Suprapubic skin (tissue), 4 donors: Measurements from ENCODE around the gene CAPZB. TPM values are rescaled to one million over a fixed set of nuclear protein-coding genes. Genes with fewer than 3 reads are reported as not detected.

Source experiments
- DNase-seq, 2 donors: peaks; one replicate each; pipeline ENCODE4 v3.0.0-alpha.2; 2019; ENCODE audit warnings: low spot score in 2 of 2
- H3K27ac ChIP-seq: fragments of 200-600 bp; sonication (generic); one replicate; pipeline ENCODE4 v1.5.1; 2019
- H3K27me3 ChIP-seq: fragments of 200-600 bp; sonication (generic); one replicate; pipeline ENCODE4 v1.5.1; 2019
- H3K36me3 ChIP-seq: fragments of 200-600 bp; sonication (generic); one replicate; pipeline ENCODE4 v1.5.1; 2019
- H3K4me1 ChIP-seq: fragments of 200-600 bp; sonication (generic); one replicate; pipeline ENCODE4 v1.5.1; 2019
- H3K4me3 ChIP-seq: fragments of 200-600 bp; sonication (generic); one replicate; pipeline ENCODE4 v1.5.1; 2019; ENCODE audit warnings: mild to moderate bottlenecking
- H3K9me3 ChIP-seq: fragments of 200-600 bp; sonication (generic); one replicate; pipeline ENCODE4 v1.5.1; 2019
- EP300 ChIP-seq: sonication (generic); formaldehyde crosslinking; IDR thresholded peaks from one replicate; pipeline ENCODE4 v1.6.1; 2017; ENCODE audit warnings: antibody characterized with exemption
- POLR2A ChIP-seq, 2 donors: fragments of 450-650 bp; IDR thresholded peaks; one replicate each; pipeline ENCODE4 v1.6.1; 2017; ENCODE audit warnings: antibody characterized with exemption in 2 of 2, mild to moderate bottlenecking in 2 of 2, moderate library complexity in 2 of 2
- POLR2AphosphoS5 ChIP-seq, 3 donors: sonication (generic); formaldehyde crosslinking; IDR thresholded peaks; one replicate each; pipeline ENCODE4 v1.6.1; 2017; ENCODE audit warnings: antibody characterized with exemption in 3 of 3
- WGBS: methylation state at CpG from one replicate; pipeline ENCODE4 v1.1.5; 2018; 5-methylcytosine and 5-hydroxymethylcytosine counted together
- total RNA-seq, 4 donors: library from RNA; depleted of rRNA; stranded (reverse); fragments of >200 nt; gene quantifications; one replicate each; pipeline ENCODE4 v1.1.0, GENCODE V29; 2016
- TF ChIP-seq, protein P1 (sequence below), 2 donors: fragments of 200-600 bp in 1 of 2; fragments of 450-650 bp in 1 of 2; sonication (generic) in 1 of 2; IDR thresholded peaks; one replicate each; pipeline ENCODE4 v1.5.1; 2016 to 2019; ENCODE audit warnings: antibody characterized with exemption in 2 of 2, mild to moderate bottlenecking in 1 of 2, moderate library complexity in 1 of 2

CAPZB gene
- total RNA-seq, 4 donors from 2014 or later, result 101 to 130 (median 126) TPM

DNA sequence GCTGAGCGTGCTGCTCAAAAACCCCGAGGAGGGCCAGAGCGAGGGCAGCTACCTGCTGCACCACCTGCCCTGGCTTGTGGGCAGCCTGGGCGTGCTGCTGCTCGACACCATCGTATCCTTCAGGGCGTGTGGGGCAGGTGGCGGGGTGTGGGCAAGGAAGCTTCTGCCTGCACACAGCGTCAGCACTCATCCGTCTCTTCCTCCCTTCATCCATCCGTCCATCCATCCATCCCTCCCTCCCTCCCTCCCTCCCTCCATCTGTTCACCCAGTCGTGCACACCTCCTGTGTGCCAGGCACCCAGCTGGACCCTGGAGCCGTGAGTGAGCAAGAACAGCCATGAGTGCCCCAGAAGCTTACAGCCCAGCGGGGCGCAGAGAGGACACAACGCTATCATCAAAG lies 158.0 kb downstream of the CAPZB start:
- no peak overlapping the region for H3K27ac ChIP-seq
- peaks cover 63% of the 10 kb centered on the region for H3K36me3 ChIP-seq
- no peaks in the 10 kb centered on the region for H3K4me1 ChIP-seq
- DNase-seq, result no peak
- no peak for TF ChIP-seq EP300
- no peak for TF ChIP-seq POLR2AphosphoS5 (IDR thresholded peaks at IDR 0.05)
- no peak for TF ChIP-seq POLR2A (IDR thresholded peaks at IDR 0.05)
- TF ChIP-seq, protein P1, sequence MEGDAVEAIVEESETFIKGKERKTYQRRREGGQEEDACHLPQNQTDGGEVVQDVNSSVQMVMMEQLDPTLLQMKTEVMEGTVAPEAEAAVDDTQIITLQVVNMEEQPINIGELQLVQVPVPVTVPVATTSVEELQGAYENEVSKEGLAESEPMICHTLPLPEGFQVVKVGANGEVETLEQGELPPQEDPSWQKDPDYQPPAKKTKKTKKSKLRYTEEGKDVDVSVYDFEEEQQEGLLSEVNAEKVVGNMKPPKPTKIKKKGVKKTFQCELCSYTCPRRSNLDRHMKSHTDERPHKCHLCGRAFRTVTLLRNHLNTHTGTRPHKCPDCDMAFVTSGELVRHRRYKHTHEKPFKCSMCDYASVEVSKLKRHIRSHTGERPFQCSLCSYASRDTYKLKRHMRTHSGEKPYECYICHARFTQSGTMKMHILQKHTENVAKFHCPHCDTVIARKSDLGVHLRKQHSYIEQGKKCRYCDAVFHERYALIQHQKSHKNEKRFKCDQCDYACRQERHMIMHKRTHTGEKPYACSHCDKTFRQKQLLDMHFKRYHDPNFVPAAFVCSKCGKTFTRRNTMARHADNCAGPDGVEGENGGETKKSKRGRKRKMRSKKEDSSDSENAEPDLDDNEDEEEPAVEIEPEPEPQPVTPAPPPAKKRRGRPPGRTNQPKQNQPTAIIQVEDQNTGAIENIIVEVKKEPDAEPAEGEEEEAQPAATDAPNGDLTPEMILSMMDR (IDR thresholded peaks at IDR 0.05), result no peak
- no peaks in the 10 kb centered on the region for H3K9me3 ChIP-seq
- no peaks in the 10 kb centered on the region for H3K27me3 ChIP-seq
- WGBS, result 85% methylated on average over 7 of the region's 16 CpGs
- no peak overlapping the region for H3K4me3 ChIP-seq

DNA sequence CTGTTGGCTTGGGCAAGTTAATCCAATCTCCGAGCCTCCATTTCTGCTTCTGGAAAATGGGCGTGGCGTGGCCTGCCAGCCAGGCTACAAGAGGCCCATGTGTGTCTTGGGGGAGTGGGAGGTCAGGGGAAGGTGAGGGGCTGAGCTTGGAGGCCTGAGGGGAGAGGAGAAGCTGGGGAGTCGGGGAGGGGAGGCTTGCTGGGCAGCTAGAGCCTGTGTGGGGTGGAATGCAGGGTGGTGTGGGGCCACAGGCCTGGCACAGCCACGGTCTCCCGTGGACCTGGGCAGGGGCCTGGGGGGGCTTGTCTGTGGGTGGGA lies 158.6 kb downstream of the CAPZB start:
- H3K9me3 ChIP-seq, result no peaks in the 10 kb centered on the region
- no peak overlapping the region for H3K27ac ChIP-seq
- peaks cover 68% of the 10 kb centered on the region for H3K36me3 ChIP-seq
- TF ChIP-seq POLR2A (IDR thresholded peaks at IDR 0.05) (no peak), EP300 (no peak), POLR2AphosphoS5 (IDR thresholded peaks at IDR 0.05) (no peak)
- TF ChIP-seq, protein P1 (IDR thresholded peaks at IDR 0.05), result no peak
- no peaks in the 10 kb centered on the region for H3K27me3 ChIP-seq
- 80% methylated on average over 4 of the region's 6 CpGs for WGBS
- no peak overlapping the region for H3K4me3 ChIP-seq
- no peaks in the 10 kb centered on the region for H3K4me1 ChIP-seq
- DNase-seq, result no peak

DNA sequence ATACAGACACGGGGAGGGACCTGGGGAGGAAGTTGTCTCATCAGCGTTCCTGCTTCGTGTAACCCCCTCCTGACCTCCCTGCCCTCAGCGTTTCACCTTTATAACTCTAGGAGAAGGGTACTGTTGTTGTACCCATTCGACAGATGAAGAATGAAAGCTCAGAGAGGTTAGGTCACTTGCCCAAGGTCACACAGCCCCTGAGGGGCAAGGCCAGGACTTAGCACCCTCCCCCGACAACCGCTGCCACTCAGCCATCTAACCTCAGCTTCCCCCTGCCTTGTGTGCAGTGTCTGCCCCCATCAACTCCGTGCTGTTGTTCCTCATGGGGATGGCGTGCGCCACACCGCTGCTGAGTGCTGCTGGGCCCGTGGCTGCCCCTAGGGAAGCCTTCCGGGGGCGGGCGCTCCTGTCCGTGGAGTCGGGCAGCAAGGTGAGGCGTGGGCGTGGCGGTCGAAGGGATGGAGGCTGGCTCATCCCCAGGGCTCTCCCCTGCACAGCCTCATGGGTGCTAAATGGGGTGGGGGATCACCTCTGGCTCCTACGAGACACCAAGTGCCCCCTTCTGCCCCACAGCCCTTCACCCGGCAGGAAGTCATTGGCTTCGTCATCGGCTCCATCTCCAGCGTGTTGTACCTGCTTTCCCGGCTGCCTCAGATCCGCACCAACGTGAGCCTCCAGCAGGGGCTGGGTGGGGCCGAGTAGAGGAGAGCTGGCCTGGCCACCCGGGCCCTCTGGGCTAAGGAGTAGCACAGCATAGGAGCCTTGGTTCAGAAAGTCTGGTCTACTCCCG lies 159.2 kb downstream of the CAPZB start:
- Histone ChIP-seq H3K4me3 (no peak overlapping the region), H3K27ac (no peak overlapping the region), H3K9me3 (no peaks in the 10 kb centered on the region), H3K36me3 (peaks cover 69% of the 10 kb centered on the region), H3K4me1 (no peaks in the 10 kb centered on the region), H3K27me3 (no peaks in the 10 kb centered on the region)
- DNase-seq, result no peak
- WGBS, result 91% methylated on average over 13 of the region's 32 CpGs
- TF ChIP-seq, protein P1 (IDR thresholded peaks at IDR 0.05), result no peak
- TF ChIP-seq EP300 (no peak), POLR2A (IDR thresholded peaks at IDR 0.05) (no peak), POLR2AphosphoS5 (IDR thresholded peaks at IDR 0.05) (no peak)

DNA sequence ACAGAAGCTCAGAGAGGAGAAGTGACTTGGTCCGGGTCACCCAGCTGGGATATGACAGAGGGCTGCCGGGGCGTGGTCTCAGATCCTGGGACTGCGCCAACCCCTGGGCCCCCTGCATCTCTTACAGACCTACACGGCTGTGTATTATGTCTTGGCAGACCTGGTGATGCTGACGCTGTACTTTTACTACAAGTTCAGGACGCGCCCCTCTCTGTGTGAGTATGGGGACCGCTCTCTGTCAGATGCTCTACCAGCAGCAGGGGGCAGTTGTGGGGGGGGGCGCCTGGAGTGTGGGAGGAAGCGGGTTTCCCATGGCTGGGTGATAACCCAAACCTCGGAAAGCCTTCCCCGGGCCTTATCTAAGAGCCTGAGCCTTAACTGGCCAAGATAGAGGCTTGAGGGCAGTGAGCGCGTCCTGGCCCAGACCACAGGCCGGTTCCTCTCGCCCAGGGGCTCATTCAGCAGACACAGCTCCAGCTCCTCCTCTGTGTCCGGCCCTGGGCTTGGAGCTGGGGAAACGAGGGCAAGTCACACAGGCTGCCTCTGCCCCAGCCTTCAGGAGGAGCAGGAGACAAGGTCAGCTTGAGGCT lies 159.9 kb downstream of the CAPZB start:
- WGBS, result 92% methylated on average over 14 of the region's 19 CpGs
- no peak for DNase-seq
- H3K36me3 ChIP-seq, result peaks cover 69% of the 10 kb centered on the region
- H3K27ac ChIP-seq, result no peak overlapping the region
- H3K4me3 ChIP-seq, result no peak overlapping the region
- no peaks in the 10 kb centered on the region for H3K4me1 ChIP-seq
- TF ChIP-seq, protein P1 (IDR thresholded peaks at IDR 0.05), result no peak
- TF ChIP-seq POLR2AphosphoS5 (IDR thresholded peaks at IDR 0.05), result no peak
- no peak for TF ChIP-seq POLR2A (IDR thresholded peaks at IDR 0.05)
- TF ChIP-seq EP300, result no peak
- H3K27me3 ChIP-seq, result no peaks in the 10 kb centered on the region
- no peaks in the 10 kb centered on the region for H3K9me3 ChIP-seq

DNA sequence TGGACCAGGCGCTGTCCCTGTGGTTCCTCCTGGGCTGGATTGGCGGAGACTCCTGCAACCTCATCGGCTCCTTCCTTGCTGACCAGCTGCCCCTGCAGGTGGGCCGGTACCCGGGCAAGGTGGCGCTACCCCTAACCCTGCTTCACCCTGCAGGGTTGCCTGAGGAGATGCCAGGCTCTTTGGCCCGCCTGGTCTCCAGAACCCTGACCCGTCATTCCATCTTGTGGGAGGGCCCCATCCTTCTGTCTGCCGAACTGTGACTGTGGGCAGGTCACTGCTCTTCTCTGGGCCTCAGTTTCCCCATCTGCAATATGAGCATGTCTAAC lies 160.7 kb downstream of the CAPZB start:
- no peak for TF ChIP-seq EP300
- TF ChIP-seq POLR2AphosphoS5 (IDR thresholded peaks at IDR 0.05), result no peak
- TF ChIP-seq POLR2A (IDR thresholded peaks at IDR 0.05), result no peak
- TF ChIP-seq, protein P1 (IDR thresholded peaks at IDR 0.05), result no peak
- H3K9me3 ChIP-seq, result no peaks in the 10 kb centered on the region
- peaks cover 69% of the 10 kb centered on the region for H3K36me3 ChIP-seq
- no peak overlapping the region for H3K4me3 ChIP-seq
- DNase-seq, result no peak
- no peak overlapping the region for H3K27ac ChIP-seq
- H3K4me1 ChIP-seq, result no peaks in the 10 kb centered on the region
- H3K27me3 ChIP-seq, result no peaks in the 10 kb centered on the region
- 89% methylated on average over 9 of the region's 9 CpGs for WGBS
